ENCODE data around the gene C11orf87.

Gene C11orf87

GRCh38 chr11:109443052-109443451, 21.1 kb downstream of the C11orf87 start:
- DNase-seq, result no peak

- no peak for DNase-seq
Observed at GRCh38 chr11:109454857-109455256, 32.9 kb downstream of the C11orf87 start.
